Measurements from ENCODE around the gene ELMO2. TPM values are rescaled to one million over a fixed set of nuclear protein-coding genes. Genes with fewer than 3 reads are reported as not detected.

ELMO2 gene, protein sequence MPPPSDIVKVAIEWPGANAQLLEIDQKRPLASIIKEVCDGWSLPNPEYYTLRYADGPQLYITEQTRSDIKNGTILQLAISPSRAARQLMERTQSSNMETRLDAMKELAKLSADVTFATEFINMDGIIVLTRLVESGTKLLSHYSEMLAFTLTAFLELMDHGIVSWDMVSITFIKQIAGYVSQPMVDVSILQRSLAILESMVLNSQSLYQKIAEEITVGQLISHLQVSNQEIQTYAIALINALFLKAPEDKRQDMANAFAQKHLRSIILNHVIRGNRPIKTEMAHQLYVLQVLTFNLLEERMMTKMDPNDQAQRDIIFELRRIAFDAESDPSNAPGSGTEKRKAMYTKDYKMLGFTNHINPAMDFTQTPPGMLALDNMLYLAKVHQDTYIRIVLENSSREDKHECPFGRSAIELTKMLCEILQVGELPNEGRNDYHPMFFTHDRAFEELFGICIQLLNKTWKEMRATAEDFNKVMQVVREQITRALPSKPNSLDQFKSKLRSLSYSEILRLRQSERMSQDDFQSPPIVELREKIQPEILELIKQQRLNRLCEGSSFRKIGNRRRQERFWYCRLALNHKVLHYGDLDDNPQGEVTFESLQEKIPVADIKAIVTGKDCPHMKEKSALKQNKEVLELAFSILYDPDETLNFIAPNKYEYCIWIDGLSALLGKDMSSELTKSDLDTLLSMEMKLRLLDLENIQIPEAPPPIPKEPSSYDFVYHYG
- total RNA-seq = 84.9 TPM
- 10 to 100 TPM; 37.7 to 56.1 (median 43.5) TPM for polyA plus RNA-seq

- H3K27me3 Mint-ChIP-seq = peaks cover 7% of the 10 kb centered on the region
- peak; percentile 93 to 97 (median 94) for DNase-seq
- Histone ChIP-seq H3K27ac (ENCODE audit: insufficient read depth, low read length, poor library complexity, severe bottlenecking) (peak within 1 kb of the TSS; percentile 93), H3K36me3 (ENCODE audit: control insufficient read depth, insufficient read depth, low read length) (no peaks in the 10 kb centered on the region), H3K4me1 (ENCODE audit: control insufficient read depth, insufficient read depth, low read length, poor library complexity, severe bottlenecking) (peaks cover 62% of the 10 kb centered on the region), H3K9me3 (ENCODE audit: control insufficient read depth in 2 of 2, low read length in 2 of 2) (no peaks in the 10 kb centered on the region), H3K27me3 (ENCODE audit: control insufficient read depth, insufficient read depth, low read length) (no peaks in the 10 kb centered on the region), H3K4me3 (ENCODE audit: low read depth, low read length) (peak within 1 kb of the TSS; percentile 83)
- peaks cover 25 to 76% (median 54%) of the 10 kb centered on the region in 4 donors for H3K4me1 Mint-ChIP-seq
- H3K9me3 Mint-ChIP-seq = no peaks in the 10 kb centered on the region
- peak; percentile 92 to 93 for ATAC-seq (ENCODE audit: low read depth in 2 of 2)
- H3K27ac Mint-ChIP-seq = peak within 1 kb of the TSS; percentile 92 to 98 (median 93)
- H3K36me3 Mint-ChIP-seq = no peaks in the 10 kb centered on the region
- H3K4me3 Mint-ChIP-seq = peak within 1 kb of the TSS; percentile 92 to 100 (median 98)
These were observed at the start of gene ELMO2 for GRCh38 chr20:46406200-46406985. Gene ELMO2, minus strand, starts transcription at chr20:46406615. Its CDS starts 12,133 bp downstream, at chr20:46394482.

DNA sequence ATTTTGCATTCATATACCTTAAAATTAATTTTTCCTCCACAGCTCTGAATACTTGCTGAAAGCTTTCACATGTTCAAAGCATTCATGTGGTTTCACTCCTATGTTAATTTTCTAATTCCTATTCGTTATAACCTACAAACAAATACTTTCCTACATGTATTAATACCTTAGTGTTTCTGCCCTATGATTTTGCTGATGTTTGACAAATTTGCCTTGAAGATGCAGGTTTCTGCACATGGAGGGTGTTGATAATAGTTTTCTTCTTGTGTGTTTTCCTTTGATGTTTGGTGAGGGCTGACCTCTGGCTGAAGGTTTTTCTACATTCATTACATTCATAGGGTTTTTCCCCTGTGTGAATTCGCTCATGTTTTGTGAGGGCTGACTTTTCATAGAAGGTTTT is 49.3 kb upstream of the ELMO2 start:
- Mint-ChIP-seq H3K27me3 (peaks cover 35% of the 10 kb centered on the region), H3K4me1 (peaks cover 0 to 7% (median 0%) of the 10 kb centered on the region in 4 donors), H3K27ac (no peak overlapping the region), H3K4me3 (no peak overlapping the region), H3K9me3 (peaks cover 0 to 22% (median 12%) of the 10 kb centered on the region in 7 donors), H3K36me3 (peaks cover 3% of the 10 kb centered on the region)
- no peak overlapping the region for H3K4me3 ChIP-seq (ENCODE audit: low read depth, low read length)
- H3K27me3 ChIP-seq (ENCODE audit: control insufficient read depth, insufficient read depth, low read length) = peaks cover 2% of the 10 kb centered on the region
- H3K4me1 ChIP-seq (ENCODE audit: control insufficient read depth, insufficient read depth, low read length, poor library complexity, severe bottlenecking) = no peaks in the 10 kb centered on the region
- peaks cover 16 to 23% of the 10 kb centered on the region in 2 experiments for H3K9me3 ChIP-seq (ENCODE audit: control insufficient read depth in 2 of 2, low read length in 2 of 2)
- no peak overlapping the region for H3K27ac ChIP-seq (ENCODE audit: insufficient read depth, low read length, poor library complexity, severe bottlenecking)
- ATAC-seq (ENCODE audit: low read depth in 2 of 2) (no peak), DNase-seq (no peak)
- no peaks in the 10 kb centered on the region for H3K36me3 ChIP-seq (ENCODE audit: control insufficient read depth, insufficient read depth, low read length)

DNA sequence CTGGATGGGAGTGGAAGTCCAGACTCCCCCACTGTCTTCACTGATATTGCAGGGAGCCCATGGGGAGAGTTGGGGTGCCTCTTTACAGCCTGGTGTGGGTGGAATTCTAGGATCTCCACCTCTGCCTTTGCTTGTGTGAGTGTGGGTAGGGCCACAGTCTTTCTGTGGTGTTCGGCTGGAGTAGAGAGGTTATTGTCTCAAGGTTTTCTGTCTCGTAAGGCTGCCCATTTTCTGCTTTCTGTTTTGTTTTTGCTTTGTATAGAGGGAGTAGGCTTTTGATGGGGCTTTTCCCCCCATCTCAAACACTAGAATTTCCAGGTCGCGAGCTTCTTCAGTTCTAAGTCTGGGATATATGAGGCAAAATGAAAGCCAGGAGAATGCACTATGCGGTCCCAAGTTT is 40.4 kb upstream of the ELMO2 start:
- no peaks in the 10 kb centered on the region for H3K4me1 Mint-ChIP-seq
- Histone ChIP-seq H3K27ac (ENCODE audit: insufficient read depth, low read length, poor library complexity, severe bottlenecking) (no peak overlapping the region), H3K4me1 (ENCODE audit: control insufficient read depth, insufficient read depth, low read length, poor library complexity, severe bottlenecking) (no peaks in the 10 kb centered on the region), H3K36me3 (ENCODE audit: control insufficient read depth, insufficient read depth, low read length) (no peaks in the 10 kb centered on the region), H3K27me3 (ENCODE audit: control insufficient read depth, insufficient read depth, low read length) (peaks cover 3% of the 10 kb centered on the region), H3K4me3 (ENCODE audit: low read depth, low read length) (no peak overlapping the region), H3K9me3 (ENCODE audit: control insufficient read depth in 2 of 2, low read length in 2 of 2) (no peaks in the 10 kb centered on the region)
- DNase-seq (no peak), ATAC-seq (ENCODE audit: low read depth in 2 of 2) (no peak)
- H3K27ac Mint-ChIP-seq = peak overlapping the region in 1 of 3 donors; percentile 44
- peaks cover 0 to 5% (median 1%) of the 10 kb centered on the region in 7 donors for H3K9me3 Mint-ChIP-seq
- H3K36me3 Mint-ChIP-seq = no peaks in the 10 kb centered on the region
- H3K27me3 Mint-ChIP-seq = peaks cover 25% of the 10 kb centered on the region
- no peak overlapping the region for H3K4me3 Mint-ChIP-seq

DNA sequence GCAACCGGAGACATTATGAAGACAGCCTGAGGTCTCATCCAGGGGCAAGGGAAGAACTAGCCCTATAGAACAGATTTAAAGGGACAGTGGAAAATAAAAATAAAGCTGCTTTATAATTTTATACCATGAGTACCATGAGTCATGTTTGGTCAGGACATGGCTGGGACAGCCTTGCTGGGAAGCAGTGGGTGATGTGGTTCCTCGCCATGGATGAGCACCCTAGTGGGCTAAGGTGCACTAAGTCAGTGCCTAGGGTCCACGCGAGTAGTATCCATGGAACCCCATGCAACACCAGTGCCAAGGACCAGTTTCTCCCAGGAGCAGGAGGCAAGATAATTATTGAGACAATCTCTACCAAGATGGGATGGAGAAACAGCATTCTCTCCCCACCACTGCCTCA is 33.4 kb upstream of the ELMO2 start:
- Histone ChIP-seq H3K27ac (ENCODE audit: insufficient read depth, low read length, poor library complexity, severe bottlenecking) (no peak overlapping the region), H3K36me3 (ENCODE audit: control insufficient read depth, insufficient read depth, low read length) (no peaks in the 10 kb centered on the region), H3K9me3 (ENCODE audit: control insufficient read depth in 2 of 2, low read length in 2 of 2) (no peaks in the 10 kb centered on the region), H3K27me3 (ENCODE audit: control insufficient read depth, insufficient read depth, low read length) (no peaks in the 10 kb centered on the region), H3K4me3 (ENCODE audit: low read depth, low read length) (no peak overlapping the region), H3K4me1 (ENCODE audit: control insufficient read depth, insufficient read depth, low read length, poor library complexity, severe bottlenecking) (no peaks in the 10 kb centered on the region)
- ATAC-seq (ENCODE audit: low read depth in 2 of 2) = no peak
- Mint-ChIP-seq H3K36me3 (no peaks in the 10 kb centered on the region), H3K27ac (no peak overlapping the region), H3K4me1 (no peaks in the 10 kb centered on the region), H3K27me3 (peaks cover 29% of the 10 kb centered on the region), H3K9me3 (peaks cover 0 to 5% (median 0%) of the 10 kb centered on the region in 7 donors), H3K4me3 (no peak overlapping the region)
- no peak for DNase-seq

GRCh38 chr20:46438156-46438750 is 31.8 kb upstream of the ELMO2 start:
- Histone ChIP-seq H3K27ac (ENCODE audit: insufficient read depth, low read length, poor library complexity, severe bottlenecking) (no peak overlapping the region), H3K4me3 (ENCODE audit: low read depth, low read length) (no peak overlapping the region), H3K27me3 (ENCODE audit: control insufficient read depth, insufficient read depth, low read length) (peaks cover 2% of the 10 kb centered on the region), H3K4me1 (ENCODE audit: control insufficient read depth, insufficient read depth, low read length, poor library complexity, severe bottlenecking) (no peaks in the 10 kb centered on the region), H3K9me3 (ENCODE audit: control insufficient read depth in 2 of 2, low read length in 2 of 2) (no peaks in the 10 kb centered on the region), H3K36me3 (ENCODE audit: control insufficient read depth, insufficient read depth, low read length) (no peaks in the 10 kb centered on the region)
- no peaks in the 10 kb centered on the region for H3K36me3 Mint-ChIP-seq
- H3K4me3 Mint-ChIP-seq = no peak overlapping the region
- DNase-seq = peak in 2 of 3 donors; percentile 12 to 22
- no peaks in the 10 kb centered on the region for H3K9me3 Mint-ChIP-seq
- H3K27me3 Mint-ChIP-seq = peaks cover 40% of the 10 kb centered on the region
- peak overlapping the region in 1 of 3 donors; percentile 54 for H3K27ac Mint-ChIP-seq
- no peaks in the 10 kb centered on the region for H3K4me1 Mint-ChIP-seq
- ATAC-seq (ENCODE audit: low read depth in 2 of 2) = no peak

- no peak overlapping the region for H3K4me3 Mint-ChIP-seq
- no peak overlapping the region for H3K4me3 ChIP-seq (ENCODE audit: low read depth, low read length)
- H3K4me1 ChIP-seq (ENCODE audit: control insufficient read depth, insufficient read depth, low read length, poor library complexity, severe bottlenecking) = no peaks in the 10 kb centered on the region
- no peaks in the 10 kb centered on the region for H3K9me3 Mint-ChIP-seq
- H3K36me3 ChIP-seq (ENCODE audit: control insufficient read depth, insufficient read depth, low read length) = no peaks in the 10 kb centered on the region
- H3K27ac Mint-ChIP-seq = no peak overlapping the region
- H3K27me3 ChIP-seq (ENCODE audit: control insufficient read depth, insufficient read depth, low read length) = peaks cover 9% of the 10 kb centered on the region
- H3K27ac ChIP-seq (ENCODE audit: insufficient read depth, low read length, poor library complexity, severe bottlenecking) = no peak overlapping the region
- ATAC-seq (ENCODE audit: low read depth in 2 of 2) = no peak
- no peak for DNase-seq
- peaks cover 55% of the 10 kb centered on the region for H3K27me3 Mint-ChIP-seq
- H3K4me1 Mint-ChIP-seq = no peaks in the 10 kb centered on the region
- H3K36me3 Mint-ChIP-seq = no peaks in the 10 kb centered on the region
- H3K9me3 ChIP-seq (ENCODE audit: control insufficient read depth in 2 of 2, low read length in 2 of 2) = no peaks in the 10 kb centered on the region
These were observed 28.7 kb upstream of the ELMO2 start for GRCh38 chr20:46435146-46435545.

GRCh38 chr20:46434597-46434996 is 28.2 kb upstream of the ELMO2 start:
- DNase-seq (no peak), ATAC-seq (ENCODE audit: low read depth in 2 of 2) (no peak)
- Histone ChIP-seq H3K9me3 (ENCODE audit: control insufficient read depth in 2 of 2, low read length in 2 of 2) (no peaks in the 10 kb centered on the region), H3K4me3 (ENCODE audit: low read depth, low read length) (no peak overlapping the region), H3K4me1 (ENCODE audit: control insufficient read depth, insufficient read depth, low read length, poor library complexity, severe bottlenecking) (no peaks in the 10 kb centered on the region), H3K36me3 (ENCODE audit: control insufficient read depth, insufficient read depth, low read length) (no peaks in the 10 kb centered on the region), H3K27ac (ENCODE audit: insufficient read depth, low read length, poor library complexity, severe bottlenecking) (no peak overlapping the region), H3K27me3 (ENCODE audit: control insufficient read depth, insufficient read depth, low read length) (peaks cover 13% of the 10 kb centered on the region)
- Mint-ChIP-seq H3K9me3 (no peaks in the 10 kb centered on the region), H3K27me3 (peaks cover 56% of the 10 kb centered on the region), H3K27ac (no peak overlapping the region), H3K36me3 (no peaks in the 10 kb centered on the region), H3K4me3 (no peak overlapping the region), H3K4me1 (no peaks in the 10 kb centered on the region)

All from CD4-positive, CD25-positive, alpha-beta regulatory T cell (primary cell).